ENCODE data around the gene PNRC2.
"Not testable (repeated sequence)": the region's sequence is repeated elsewhere in the genome, so short reads cannot be mapped to it uniquely, and the experiment has no call there.

The PNRC2 gene

GRCh38 chr1:23947366-23947765, 12.3 kb upstream of the PNRC2 start:
- no peak for DNase-seq (ENCODE audit: low read depth in 4 of 4, low spot score in 1 of 4)

DNA sequence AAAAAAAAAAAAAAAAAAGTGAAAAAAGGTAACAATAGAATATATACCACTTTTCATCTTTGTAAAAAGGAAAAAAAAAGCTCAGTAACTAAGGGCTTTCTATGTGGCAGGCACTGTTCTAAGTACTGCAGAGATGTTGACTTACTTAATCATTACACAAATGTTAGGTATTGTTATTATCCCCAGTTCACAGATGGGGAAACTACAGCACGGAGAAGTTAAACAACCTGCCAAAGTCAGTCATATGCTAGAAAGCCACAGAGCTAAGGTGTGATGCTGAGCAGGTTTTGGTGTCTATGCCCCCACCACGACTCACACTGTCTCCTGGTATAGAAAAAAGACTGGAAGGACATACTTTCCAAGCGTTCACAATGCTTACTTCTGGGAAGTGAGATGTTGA, 6.6 kb upstream of the PNRC2 start:
- no peak for DNase-seq (ENCODE audit: low read depth in 4 of 4, low spot score in 1 of 4)

GRCh38 chr1:23957096-23957495, 2.5 kb upstream of the PNRC2 start:
- no peak for DNase-seq (ENCODE audit: low read depth in 4 of 4, low spot score in 1 of 4)

DNA sequence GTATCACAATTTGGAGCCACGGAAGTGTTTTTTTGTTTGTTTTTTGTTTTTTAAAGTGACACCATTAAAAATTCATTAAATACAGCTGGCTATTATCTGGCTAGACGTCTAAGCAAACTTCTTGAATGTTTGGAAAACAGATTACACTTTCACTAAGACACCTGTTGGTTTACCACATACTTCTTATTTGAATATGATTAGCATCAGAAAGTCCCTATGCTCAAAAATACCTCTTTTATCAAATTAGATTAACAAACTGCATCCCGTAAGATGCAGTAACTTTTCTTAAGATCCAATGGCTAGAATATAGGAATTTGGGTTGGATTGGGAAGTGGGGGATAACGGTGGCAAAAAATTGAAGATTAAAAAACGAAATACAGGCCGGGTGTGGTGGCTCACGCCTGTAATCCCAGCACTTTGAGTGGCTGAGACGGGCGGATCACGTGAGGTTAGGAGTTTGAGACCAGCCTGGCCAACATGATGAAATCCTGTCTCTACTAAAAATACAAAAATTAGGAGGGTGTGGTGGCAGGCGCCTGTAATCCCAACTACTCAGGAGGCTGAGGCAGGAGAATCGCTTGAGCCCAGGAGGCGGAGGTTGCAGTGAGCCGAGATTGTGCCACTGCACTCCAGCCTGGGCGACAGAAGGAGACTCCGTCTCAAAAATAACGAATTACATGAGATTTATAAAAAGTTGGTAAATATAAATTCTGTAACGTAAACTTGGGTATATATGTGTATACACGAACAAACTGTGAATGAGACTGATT, 1.4 kb upstream of the PNRC2 start:
- not testable (repeated sequence) for DNase-seq (ENCODE audit: low read depth in 4 of 4, low spot score in 1 of 4)

GRCh38 chr1:23958810-23959460, 693 bp upstream of the PNRC2 start:
- DNase-seq (ENCODE audit: low read depth in 4 of 4, low spot score in 1 of 4): peak; percentile 69 to 90 (median 86)

GRCh38 chr1:23960291-23961020, 828 bp downstream of the PNRC2 start:
- no peak for DNase-seq (ENCODE audit: low read depth in 4 of 4, low spot score in 1 of 4)

GRCh38 chr1:23963617-23964234, 4.1 kb downstream of the PNRC2 start:
- DNase-seq (ENCODE audit: low read depth in 4 of 4, low spot score in 1 of 4): no peak

GRCh38 chr1:23964235-23964668, 4.6 kb downstream of the PNRC2 start:
- no peak for DNase-seq (ENCODE audit: low read depth in 4 of 4, low spot score in 1 of 4)

DNA sequence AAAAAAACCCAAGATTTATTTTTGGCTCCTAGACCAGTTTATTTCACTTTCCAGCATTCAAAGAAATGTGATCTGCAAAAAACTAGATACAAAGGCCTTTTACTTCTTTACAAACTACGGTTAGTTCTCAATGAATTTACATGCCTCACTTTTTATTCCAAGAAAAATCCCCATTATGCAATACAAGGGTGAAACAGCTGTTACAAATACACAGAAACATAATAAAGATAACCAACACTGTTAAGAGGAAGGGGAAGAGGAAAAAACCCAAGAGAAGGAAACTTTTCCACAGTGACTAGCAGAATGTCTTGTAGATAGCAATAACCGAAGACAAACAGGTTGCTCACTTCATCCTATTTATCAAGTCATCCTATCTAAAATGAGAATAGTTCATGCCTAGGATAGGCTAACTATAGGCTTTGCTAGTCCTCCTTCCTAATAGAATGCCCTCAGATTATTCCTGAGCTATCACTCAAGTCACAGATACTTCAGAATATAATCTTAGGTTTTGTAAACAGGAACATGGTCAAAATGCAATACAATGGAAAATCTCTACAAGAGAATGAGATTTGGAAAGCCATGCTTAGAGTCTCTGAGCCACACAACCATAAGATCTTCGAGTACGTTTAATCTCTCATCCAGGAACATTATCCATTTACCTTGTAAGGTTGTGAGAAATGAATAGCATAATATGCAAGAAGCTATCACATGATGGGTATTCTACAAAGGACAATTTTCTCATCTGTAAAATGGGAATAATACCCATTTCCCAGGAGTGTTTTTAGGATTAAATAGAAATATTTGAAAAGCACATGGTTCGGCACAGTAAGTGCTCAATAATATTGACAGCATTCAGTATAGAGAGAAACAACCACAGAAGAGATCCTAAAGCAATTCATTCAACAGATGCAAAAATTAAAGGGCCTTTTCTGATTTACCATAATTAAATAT, 5.4 kb downstream of the PNRC2 start:
- no peak for DNase-seq (ENCODE audit: low read depth in 4 of 4, low spot score in 1 of 4)

- no peak for DNase-seq (ENCODE audit: low read depth in 4 of 4, low spot score in 1 of 4)
Observed at GRCh38 chr1:23966973-23967493, 7.4 kb downstream of the PNRC2 start.

DNA sequence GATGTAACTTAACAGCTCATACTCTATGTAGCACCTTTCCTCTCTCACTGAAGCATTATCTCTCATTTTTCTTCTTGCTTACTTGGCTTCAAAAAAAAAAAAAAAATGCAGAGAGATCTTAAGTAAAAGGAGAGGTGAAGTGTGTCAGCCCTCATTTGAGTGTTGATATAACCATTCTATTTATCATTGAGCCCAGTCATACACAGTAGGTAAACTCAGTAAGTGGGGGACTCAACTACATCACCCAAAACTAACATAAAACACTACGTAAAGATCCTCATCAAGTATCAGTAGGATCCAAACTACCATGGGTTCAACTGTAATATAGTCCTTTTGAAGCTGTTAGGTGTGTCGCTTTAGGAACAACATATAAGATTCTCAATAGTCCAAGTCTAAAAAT, 8.2 kb downstream of the PNRC2 start:
- DNase-seq (ENCODE audit: low read depth in 4 of 4, low spot score in 1 of 4): no peak

- DNase-seq (ENCODE audit: low read depth in 4 of 4, low spot score in 1 of 4): no peak
Observed at GRCh38 chr1:23977187-23977853, 17.7 kb downstream of the PNRC2 start.

- no peak for DNase-seq (ENCODE audit: low read depth in 4 of 4, low spot score in 1 of 4)
Observed at GRCh38 chr1:23977854-23978191, 18.2 kb downstream of the PNRC2 start.

GRCh38 chr1:23978805-23979204, 19.2 kb downstream of the PNRC2 start:
- DNase-seq (ENCODE audit: low read depth in 4 of 4, low spot score in 1 of 4): no peak

DNA sequence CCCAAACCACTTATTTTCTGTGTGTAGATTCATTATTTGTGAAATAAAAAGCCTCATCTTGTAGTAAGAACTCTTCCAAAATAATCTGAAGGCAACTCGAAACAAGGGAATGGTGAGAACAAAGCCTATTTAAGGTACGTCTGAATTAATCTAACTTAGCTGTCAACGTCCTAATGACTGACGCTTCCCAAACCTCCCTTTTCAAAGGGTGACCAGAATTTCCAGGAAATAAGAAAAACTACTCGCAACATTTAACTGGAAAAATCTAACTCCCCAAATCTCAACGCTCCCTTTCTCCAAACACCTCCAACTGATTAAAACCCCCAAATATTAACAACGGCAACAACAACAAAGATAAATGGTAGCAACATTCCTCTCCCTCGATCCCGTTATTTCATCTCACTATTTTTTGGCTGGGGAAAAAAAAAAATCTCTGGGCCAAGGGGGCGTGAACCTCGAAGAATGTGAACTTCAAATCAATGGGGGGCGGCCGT, 19.8 kb downstream of the PNRC2 start:
- no peak for DNase-seq (ENCODE audit: low read depth in 4 of 4, low spot score in 1 of 4)

DNA sequence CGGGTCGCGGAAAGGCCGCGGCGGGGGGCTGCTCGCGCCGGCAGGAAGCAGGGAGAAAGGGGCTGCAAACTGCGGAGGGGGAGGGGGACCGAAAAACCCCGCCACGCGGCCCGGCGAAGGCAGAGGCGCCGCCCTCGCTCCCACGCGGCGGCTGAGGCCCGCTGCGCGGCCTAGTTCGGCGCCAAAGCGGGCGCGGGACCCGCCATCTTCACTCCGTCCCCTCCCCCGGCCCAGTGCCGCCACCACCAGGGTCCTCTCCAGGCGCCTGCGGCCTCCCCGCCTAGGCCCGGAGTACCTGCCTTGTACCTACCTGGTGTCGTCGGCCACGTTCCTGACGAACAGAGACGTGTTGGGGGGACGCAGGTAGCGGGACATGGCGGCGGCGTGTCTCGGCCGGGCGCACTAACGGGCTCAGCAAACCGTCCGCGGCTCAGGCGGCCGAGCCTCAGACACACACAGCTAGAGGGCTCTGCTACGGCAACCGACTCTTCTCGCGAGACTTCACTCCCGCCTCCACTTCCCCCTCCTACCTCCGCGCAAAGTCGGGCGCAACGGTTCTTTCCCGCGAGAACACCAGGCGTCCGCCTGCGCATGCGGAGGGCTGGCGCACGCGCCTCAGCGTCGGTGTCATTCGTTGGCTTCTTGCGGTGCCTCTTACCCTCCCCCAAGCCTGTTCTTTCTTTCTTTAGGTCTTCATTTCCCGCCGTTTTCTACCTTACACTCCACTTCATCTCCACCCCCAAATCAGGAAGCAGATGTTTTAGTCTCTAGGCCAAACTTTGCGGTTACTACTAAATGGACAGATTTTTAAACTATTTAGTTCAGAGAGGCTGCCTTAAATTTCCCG, 20.5 kb downstream of the PNRC2 start, which contains the start of gene SRSF10:
TSS of gene SRSF10 (minus strand) at position 447 of the 847 bp plus-strand sequence. CDS start at position 375, 72 bp downstream.
- peak; percentile 86 to 97 (median 92) for DNase-seq (ENCODE audit: low read depth in 4 of 4, low spot score in 1 of 4)

DNA sequence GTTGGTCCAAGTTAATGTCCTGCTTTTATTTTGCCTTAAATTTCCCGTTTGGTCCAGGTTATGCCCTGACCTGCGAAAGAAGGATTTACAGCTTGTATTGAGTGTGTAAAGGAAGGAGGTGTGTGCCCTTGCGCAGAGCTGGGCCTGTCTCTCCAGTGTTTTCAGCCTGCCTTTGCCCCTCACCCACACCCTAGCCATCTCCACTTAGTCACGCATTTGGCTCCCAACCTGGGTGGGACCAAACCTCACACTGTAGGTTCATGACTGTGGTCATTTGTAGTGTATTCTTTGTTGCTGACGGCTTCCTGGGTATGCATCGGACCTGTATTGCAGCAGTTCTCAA, 21.1 kb downstream of the PNRC2 start:
- DNase-seq (ENCODE audit: low read depth in 4 of 4, low spot score in 1 of 4): peak in 3 of 4 experiments; percentile 17 to 45 (median 25)

DNA sequence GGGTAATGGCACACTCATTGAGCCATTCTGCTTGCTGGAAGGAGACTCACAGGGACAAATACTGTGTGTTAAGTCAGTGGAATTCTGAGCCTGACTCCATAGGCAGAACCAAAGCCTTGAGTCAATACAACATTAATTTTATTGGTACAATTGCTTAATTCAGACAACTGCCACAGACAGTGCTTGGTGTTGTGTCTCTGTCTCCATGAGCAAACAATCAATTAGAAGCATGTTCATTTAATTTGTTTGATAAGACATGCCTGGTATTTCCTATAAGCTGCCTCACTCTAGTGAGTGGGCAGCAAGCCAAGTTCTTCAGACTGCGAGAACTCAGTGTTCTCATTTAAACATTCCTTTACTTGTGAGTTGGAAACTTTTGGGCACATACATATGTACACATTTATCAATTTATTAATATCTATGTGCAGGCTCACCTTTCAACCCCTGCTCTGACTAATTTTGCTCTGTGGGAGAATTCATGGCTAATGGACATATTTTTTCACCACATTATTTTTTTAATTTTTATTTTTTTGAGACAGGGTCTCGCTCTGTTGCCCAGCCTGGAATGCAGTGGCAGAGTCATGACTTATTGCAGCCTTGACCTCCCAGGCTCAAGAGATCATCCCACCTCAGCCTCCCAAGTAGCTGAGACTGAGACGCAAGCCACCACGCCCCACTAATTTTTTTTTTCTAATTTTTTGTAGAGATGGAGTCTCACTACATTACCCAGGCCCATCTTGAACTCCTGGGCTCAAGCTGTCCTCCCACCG, 25.0 kb downstream of the PNRC2 start:
- DNase-seq (ENCODE audit: low read depth in 4 of 4, low spot score in 1 of 4): no peak

Data from stimulated activated CD4-positive, alpha-beta T cell treated with anti-CD3 and anti-CD28 coated beads, Interleukin-1b, Interleukin-23, amount 100 ng/mL, for 24 hours (primary cell).